ENCODE data around the gene DMD.

- TF ChIP-seq REST (IDR thresholded peaks at IDR 0.05; ENCODE audit: insufficient read depth in 1 of 2, low read depth in 2 of 2, low read length in 2 of 2) (no peak), SIN3A (IDR thresholded peaks at IDR 0.05; ENCODE audit: borderline replicate concordance, insufficient read depth, low read length) (no peak), TAF1 (IDR thresholded peaks at IDR 0.05; ENCODE audit: borderline replicate concordance, insufficient read depth, low read length) (no peak), POLR2AphosphoS5 (IDR thresholded peaks at IDR 0.05; ENCODE audit: low read depth, low read length) (no peak)
Observed at GRCh38 chrX:32489125-32489524, 722.2 kb downstream of the DMD start.
